ENCODE results near the gene MCU. TPM values are rescaled to one million over a fixed set of nuclear protein-coding genes. Genes with fewer than 3 reads are reported as not detected.

The MCU gene
- total and polyA plus RNA-seq, 2 of the 8 experiments (the other 6 are each of a cell fraction or from before 2014, with no cell fraction given) = 51.6 to 62.2 TPM

DNA sequence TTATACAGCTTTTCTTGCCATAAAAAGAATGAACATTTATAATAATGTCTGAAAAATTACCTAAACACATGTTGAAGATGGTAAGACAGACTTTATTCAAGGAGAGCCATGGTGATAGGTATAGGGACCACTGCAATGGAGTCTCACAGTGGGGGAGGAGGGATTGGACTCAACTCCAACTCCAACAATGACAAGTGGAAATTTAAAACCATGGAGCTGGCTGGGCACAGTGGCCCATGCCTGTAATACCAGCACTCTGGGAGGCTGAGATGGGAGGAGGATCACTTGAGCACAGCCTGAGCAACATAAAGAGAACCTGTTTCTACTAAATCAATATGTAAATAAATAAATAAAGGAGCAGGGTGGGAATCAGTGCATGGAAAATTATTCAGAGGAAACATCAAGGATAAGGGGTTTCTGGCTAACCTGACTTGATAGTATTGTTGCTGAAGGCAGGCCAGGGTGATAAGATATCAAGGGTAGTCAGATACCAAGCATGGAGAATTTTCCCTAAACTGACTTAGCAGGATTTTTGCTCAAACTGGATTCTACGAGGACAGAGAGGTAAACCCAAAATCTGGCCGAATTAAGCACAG is 46.6 kb upstream of the MCU start:
- H3K18ac ChIP-seq (ENCODE audit: extremely low read depth, low read length) = no peak overlapping the region
- no peak overlapping the region for H2BK12ac ChIP-seq (ENCODE audit: low read depth, low read length)
- H3K79me2 ChIP-seq (ENCODE audit: control insufficient read depth in 1 of 2, insufficient read depth in 2 of 2, low read length in 2 of 2) = no peaks in the 10 kb centered on the region
- H3K9ac ChIP-seq (replicated peaks in 1 of 4; ENCODE audit: extremely low read depth in 1 of 4, low read depth in 3 of 4, low read length in 3 of 4) = no peak overlapping the region
- DNase-seq (ENCODE audit: low read depth in 1 of 2, low spot score in 2 of 2) (no peak), FAIRE-seq (no peak)
- 0 out of 2 replicates have a peak overlapping the region, but pooled peaks have one; percentile 1 for H2AFZ ChIP-seq (ENCODE audit: low read length)
- CTCF ChIA-PET (ENCODE audit: partially characterized antibody) = interaction anchor here (0.6 to 2.4 kb wide), 3 partner anchors 11 to 189 kb away, joined by 3 to 6 read pairs (median 4); no protein-coding TSS in a partner anchor
- no peaks in the 10 kb centered on the region for H3K79me1 ChIP-seq (ENCODE audit: low read depth, low read length)
- H4K5ac ChIP-seq (ENCODE audit: insufficient read length, low read depth, low read length) = no peak overlapping the region
- H2BK120ac ChIP-seq (replicated peaks; ENCODE audit: low read depth, low read length) = no peak overlapping the region
- no peak overlapping the region for H3K4me3 ChIP-seq (ENCODE audit: extremely low read depth in 1 of 4, insufficient read depth in 2 of 4, low read depth in 3 of 4, low read length in 4 of 4)
- H3K56ac ChIP-seq (replicated peaks; ENCODE audit: insufficient read length, low read depth, low read length) = no peak overlapping the region
- no peak overlapping the region for H2BK5ac ChIP-seq (ENCODE audit: low read depth, low read length)
- H3K14ac ChIP-seq (ENCODE audit: insufficient read length) = no peak overlapping the region
- H3K23me2 ChIP-seq (ENCODE audit: low read depth, low read length) = no peaks in the 10 kb centered on the region
- H3K4ac ChIP-seq (replicated peaks; ENCODE audit: insufficient read length, low read depth, low read length) = no peak overlapping the region
- H3K36me3 ChIP-seq (ENCODE audit: control insufficient read depth in 2 of 4, insufficient read depth in 4 of 4, low read length in 3 of 4) = no peaks in the 10 kb centered on the region
- 71% methylated on average over 2 of the region's 2 CpGs; no CpG with 5 or more reads in 1 of the 2 experiments for WGBS, 2 experiments (ENCODE audit: extremely low coverage in 1 of 2, insufficient coverage in 1 of 2, insufficient read length in 1 of 2, insufficient replicate concordance in 2 of 2, low coverage in 1 of 2, low lambda C conversion rate in 2 of 2, missing lambda C conversion rate in 1 of 2)
- H3K27ac ChIP-seq (ENCODE audit: low read depth, low read length) = no peak overlapping the region
- no peak overlapping the region for H2BK20ac ChIP-seq (ENCODE audit: low read length)
- POLR2A ChIA-PET (ENCODE audit: partially characterized antibody) = interaction anchor here (1.4 to 1.8 kb wide), 2 partner anchors 13 to 46 kb away, joined by 3 to 6 read pairs; partner anchors contain the start of gene MCU
- no peak overlapping the region for H2BK15ac ChIP-seq (ENCODE audit: low read length)
- no peak overlapping the region for H4K8ac ChIP-seq (ENCODE audit: extremely low read depth, insufficient read depth, low read length)
- H3K4me2 ChIP-seq (ENCODE audit: insufficient read depth in 1 of 2, low read depth in 2 of 2, low read length in 2 of 2) = no peak overlapping the region
- no peak overlapping the region for H2AK5ac ChIP-seq (ENCODE audit: low read depth, low read length)
- H3K27me3 ChIP-seq (replicated peaks in 1 of 4; ENCODE audit: control insufficient read depth in 3 of 4, extremely low read depth in 1 of 4, insufficient read depth in 3 of 4, low read length in 3 of 4) = no peaks in the 10 kb centered on the region
- no peaks in the 10 kb centered on the region for H3K4me1 ChIP-seq (replicated peaks in 1 of 4; ENCODE audit: control insufficient read depth in 3 of 4, insufficient read depth in 4 of 4, low read length in 3 of 4)
- no peaks in the 10 kb centered on the region for H4K20me1 ChIP-seq (replicated peaks in 1 of 2; ENCODE audit: control insufficient read depth in 1 of 2, insufficient read depth in 2 of 2, low read length in 2 of 2)
- H3K9me3 ChIP-seq (ENCODE audit: insufficient read depth in 2 of 2, low read depth in 1 of 2, low read length in 1 of 2) = no peaks in the 10 kb centered on the region
- no peak overlapping the region for H4K91ac ChIP-seq (replicated peaks; ENCODE audit: insufficient read length, low read length)
- H3K23ac ChIP-seq (ENCODE audit: insufficient read length) = no peak overlapping the region
- TF ChIP-seq NRF1 (IDR thresholded peaks at IDR 0.05; ENCODE audit: low read depth, low read length) (no peak), SP2 (IDR thresholded peaks at IDR 0.05; ENCODE audit: low read length) (no peak), FOSL1 (IDR thresholded peaks at IDR 0.05; ENCODE audit: insufficient read depth, low read depth, low read length) (no peak), SIRT6 (IDR thresholded peaks at IDR 0.05; ENCODE audit: low read length) (no peak), CEBPB (IDR thresholded peaks at IDR 0.05; ENCODE audit: low read depth, low read length) (no peak), TAF1 (IDR thresholded peaks at IDR 0.05; ENCODE audit: low read depth, low read length) (no peak), BACH1 (IDR thresholded peaks at IDR 0.05; ENCODE audit: low read length) (no peak), CTBP2 (IDR thresholded peaks at IDR 0.05; ENCODE audit: borderline replicate concordance, insufficient read depth, insufficient read length, low read length) (no peak), MAFK (IDR thresholded peaks at IDR 0.05; ENCODE audit: low read depth, low read length) (no peak)
- TF ChIP-seq, protein P1, sequence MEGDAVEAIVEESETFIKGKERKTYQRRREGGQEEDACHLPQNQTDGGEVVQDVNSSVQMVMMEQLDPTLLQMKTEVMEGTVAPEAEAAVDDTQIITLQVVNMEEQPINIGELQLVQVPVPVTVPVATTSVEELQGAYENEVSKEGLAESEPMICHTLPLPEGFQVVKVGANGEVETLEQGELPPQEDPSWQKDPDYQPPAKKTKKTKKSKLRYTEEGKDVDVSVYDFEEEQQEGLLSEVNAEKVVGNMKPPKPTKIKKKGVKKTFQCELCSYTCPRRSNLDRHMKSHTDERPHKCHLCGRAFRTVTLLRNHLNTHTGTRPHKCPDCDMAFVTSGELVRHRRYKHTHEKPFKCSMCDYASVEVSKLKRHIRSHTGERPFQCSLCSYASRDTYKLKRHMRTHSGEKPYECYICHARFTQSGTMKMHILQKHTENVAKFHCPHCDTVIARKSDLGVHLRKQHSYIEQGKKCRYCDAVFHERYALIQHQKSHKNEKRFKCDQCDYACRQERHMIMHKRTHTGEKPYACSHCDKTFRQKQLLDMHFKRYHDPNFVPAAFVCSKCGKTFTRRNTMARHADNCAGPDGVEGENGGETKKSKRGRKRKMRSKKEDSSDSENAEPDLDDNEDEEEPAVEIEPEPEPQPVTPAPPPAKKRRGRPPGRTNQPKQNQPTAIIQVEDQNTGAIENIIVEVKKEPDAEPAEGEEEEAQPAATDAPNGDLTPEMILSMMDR (IDR thresholded peaks at IDR 0.05; ENCODE audit: control extremely low read depth in 1 of 3, insufficient read depth in 1 of 3, low read depth in 1 of 3, low read length in 3 of 3) = no peak
- TF ChIP-seq, protein P2, sequence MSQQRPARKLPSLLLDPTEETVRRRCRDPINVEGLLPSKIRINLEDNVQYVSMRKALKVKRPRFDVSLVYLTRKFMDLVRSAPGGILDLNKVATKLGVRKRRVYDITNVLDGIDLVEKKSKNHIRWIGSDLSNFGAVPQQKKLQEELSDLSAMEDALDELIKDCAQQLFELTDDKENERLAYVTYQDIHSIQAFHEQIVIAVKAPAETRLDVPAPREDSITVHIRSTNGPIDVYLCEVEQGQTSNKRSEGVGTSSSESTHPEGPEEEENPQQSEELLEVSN (IDR thresholded peaks at IDR 0.05) = no peak
